HEK293 (cell line): Measurements from ENCODE around the gene NOL4L.

Experiments used
- CTCF ChIA-PET: fragments of 350-600 bp; formaldehyde crosslinking; extraction: SDS; loops from one replicate; lab custom pipeline; 2021; ENCODE audit warnings: antibody characterized with exemption; lab: Yijun Ruan, JAX
- POLR2A ChIA-PET: fragments of 300-600 bp; formaldehyde crosslinking; extraction: SDS; loops from one replicate; lab custom pipeline; 2020; ENCODE audit warnings: antibody characterized with exemption, inconsistent platforms; lab: Yijun Ruan, JAX
- H3K27ac ChIP-seq: fragments of 200-500 bp; sonication (Bioruptor generic); 2 replicates; pipeline ENCODE4 v1.5.1; 2014; ENCODE audit warnings: low read depth, low read length, control low read depth, inconsistent platforms; ENCODE audit errors: extremely low read depth
- H3K36me3 ChIP-seq, 2 experiments: fragments of 200-500 bp in 1 of 2; sonication (Bioruptor generic) in 1 of 2; 1 replicate in 1 of 2; 2 replicates in 1 of 2; pipeline ENCODE4 v1.5.1; 2014 to 2017; ENCODE audit warnings: inconsistent platforms in 2 of 2, low read length in 2 of 2; ENCODE audit not compliant: control insufficient read depth in 2 of 2, insufficient read depth in 1 of 2
- H3K4me1 ChIP-seq: fragments of 200-500 bp; sonication (Bioruptor generic); 2 replicates; pipeline ENCODE4 v1.5.1; 2014; ENCODE audit warnings: mild to moderate bottlenecking, low read length, inconsistent platforms; ENCODE audit not compliant: control insufficient read depth, insufficient read depth
- H3K4me3 ChIP-seq: 2 replicates; pipeline ENCODE4 v1.5.1; 2011; ENCODE audit warnings: low read depth, mild to moderate bottlenecking, control low read depth, low read length, moderate library complexity
- H3K9me3 ChIP-seq: fragments of 200-500 bp; sonication (Bioruptor generic); 2 replicates; pipeline ENCODE4 v1.5.1; 2014; ENCODE audit warnings: low read depth, low read length, inconsistent platforms; ENCODE audit not compliant: control insufficient read depth, insufficient read depth
- GLI4 ChIP-seq: fragments of 450-650 bp; formaldehyde crosslinking; IDR thresholded peaks from 2 replicates; pipeline ENCODE4 v1.5.1; 2016; ENCODE audit warnings: missing biosample characterization, missing genetic modification characterization
- KLF9 ChIP-seq: fragments of 450-650 bp; formaldehyde crosslinking; IDR thresholded peaks from 2 replicates; pipeline ENCODE4 v1.5.1; 2016; ENCODE audit warnings: missing biosample characterization, missing genetic modification characterization, low read depth
- SP2 ChIP-seq: fragments of 450-650 bp; formaldehyde crosslinking; IDR thresholded peaks from 2 replicates; pipeline ENCODE4 v1.5.1; 2016; ENCODE audit warnings: missing biosample characterization, missing genetic modification characterization
- ZNF157 ChIP-seq: fragments of 450-650 bp; formaldehyde crosslinking; IDR thresholded peaks from 2 replicates; pipeline ENCODE4 v1.5.1; 2016; ENCODE audit warnings: missing biosample characterization, missing genetic modification characterization
- ZNF530 ChIP-seq: fragments of 450-650 bp; formaldehyde crosslinking; IDR thresholded peaks from 2 replicates; pipeline ENCODE4 v1.5.1; 2016; ENCODE audit warnings: low read depth, missing biosample characterization, missing genetic modification characterization
- ZNF549 ChIP-seq: fragments of 450-650 bp; IDR thresholded peaks from 2 replicates; pipeline ENCODE4 v1.5.1; 2018; ENCODE audit warnings: missing biosample characterization, missing genetic modification characterization, mild to moderate bottlenecking, inconsistent platforms, moderate library complexity
- ZNF558 ChIP-seq: fragments of 450-650 bp; formaldehyde crosslinking; IDR thresholded peaks from 2 replicates; pipeline ENCODE4 v1.5.1; 2016; ENCODE audit warnings: missing biosample characterization, missing genetic modification characterization
- ZNF621 ChIP-seq: fragments of 450-650 bp; formaldehyde crosslinking; IDR thresholded peaks from 2 replicates; pipeline ENCODE4 v1.5.1; 2017; ENCODE audit warnings: missing biosample characterization, missing genetic modification characterization
- TF ChIP-seq, protein P1 (sequence below): fragments of 450-650 bp; formaldehyde crosslinking; IDR thresholded peaks from 2 replicates; pipeline ENCODE4 v1.5.1; 2016; ENCODE audit warnings: missing biosample characterization, missing genetic modification characterization, borderline replicate concordance
- TF ChIP-seq, protein P2 (sequence below): fragments of 450-650 bp; formaldehyde crosslinking; IDR thresholded peaks from 2 replicates; pipeline ENCODE4 v1.5.1; 2016; ENCODE audit warnings: missing biosample characterization, missing genetic modification characterization
- TF ChIP-seq, protein P3 (sequence below): fragments of 450-650 bp; formaldehyde crosslinking; IDR thresholded peaks from 2 replicates; pipeline ENCODE4 v1.5.1; 2016; ENCODE audit warnings: missing biosample characterization, missing genetic modification characterization
- TF ChIP-seq, protein P4 (sequence below): fragments of 450-650 bp; formaldehyde crosslinking; IDR thresholded peaks from 2 replicates; pipeline ENCODE4 v1.5.1; 2016; ENCODE audit warnings: missing biosample characterization, missing genetic modification characterization

NOL4L gene

DNA sequence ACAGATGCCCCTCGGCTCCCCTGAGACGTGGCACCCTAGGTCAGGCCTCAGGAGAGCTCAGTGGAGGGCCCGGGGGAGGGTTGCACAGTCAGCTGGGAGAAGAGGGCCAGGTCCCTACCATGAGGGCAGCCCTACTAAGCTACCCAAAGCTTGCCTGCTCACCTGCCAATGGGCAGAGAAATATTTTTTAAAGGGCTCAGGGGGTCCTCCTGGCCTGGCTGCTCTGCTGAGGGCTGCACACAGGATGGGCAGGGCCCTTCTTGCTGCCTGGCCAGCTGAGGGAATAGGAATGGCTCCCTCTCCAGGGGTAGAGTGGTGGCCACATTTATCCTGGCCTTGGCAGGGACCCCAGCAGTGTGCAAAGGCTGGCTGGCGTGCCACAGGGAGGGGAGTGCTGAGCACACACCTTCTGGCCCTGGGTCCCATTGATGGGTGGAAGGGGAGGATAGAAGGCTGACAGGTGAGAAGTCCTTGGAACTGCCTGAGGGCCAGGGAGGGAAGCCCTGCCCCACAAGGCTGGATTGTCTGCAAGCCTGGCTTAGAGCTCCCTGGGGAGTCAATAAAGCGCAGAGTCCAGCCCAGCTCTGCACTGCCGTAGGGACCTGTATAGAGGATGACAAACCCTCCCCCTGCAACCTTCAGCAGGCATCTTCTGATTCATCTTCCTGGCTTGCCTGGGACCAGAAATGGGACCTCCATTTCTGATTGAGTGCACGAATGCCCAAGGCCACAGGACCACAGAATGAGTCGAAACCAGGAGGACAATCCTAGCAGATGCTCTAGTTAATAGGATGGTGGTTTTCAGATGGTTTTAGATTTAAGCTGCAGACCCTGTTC is 62.1 kb downstream of the NOL4L start (continued):
- TF ChIP-seq, protein P1, sequence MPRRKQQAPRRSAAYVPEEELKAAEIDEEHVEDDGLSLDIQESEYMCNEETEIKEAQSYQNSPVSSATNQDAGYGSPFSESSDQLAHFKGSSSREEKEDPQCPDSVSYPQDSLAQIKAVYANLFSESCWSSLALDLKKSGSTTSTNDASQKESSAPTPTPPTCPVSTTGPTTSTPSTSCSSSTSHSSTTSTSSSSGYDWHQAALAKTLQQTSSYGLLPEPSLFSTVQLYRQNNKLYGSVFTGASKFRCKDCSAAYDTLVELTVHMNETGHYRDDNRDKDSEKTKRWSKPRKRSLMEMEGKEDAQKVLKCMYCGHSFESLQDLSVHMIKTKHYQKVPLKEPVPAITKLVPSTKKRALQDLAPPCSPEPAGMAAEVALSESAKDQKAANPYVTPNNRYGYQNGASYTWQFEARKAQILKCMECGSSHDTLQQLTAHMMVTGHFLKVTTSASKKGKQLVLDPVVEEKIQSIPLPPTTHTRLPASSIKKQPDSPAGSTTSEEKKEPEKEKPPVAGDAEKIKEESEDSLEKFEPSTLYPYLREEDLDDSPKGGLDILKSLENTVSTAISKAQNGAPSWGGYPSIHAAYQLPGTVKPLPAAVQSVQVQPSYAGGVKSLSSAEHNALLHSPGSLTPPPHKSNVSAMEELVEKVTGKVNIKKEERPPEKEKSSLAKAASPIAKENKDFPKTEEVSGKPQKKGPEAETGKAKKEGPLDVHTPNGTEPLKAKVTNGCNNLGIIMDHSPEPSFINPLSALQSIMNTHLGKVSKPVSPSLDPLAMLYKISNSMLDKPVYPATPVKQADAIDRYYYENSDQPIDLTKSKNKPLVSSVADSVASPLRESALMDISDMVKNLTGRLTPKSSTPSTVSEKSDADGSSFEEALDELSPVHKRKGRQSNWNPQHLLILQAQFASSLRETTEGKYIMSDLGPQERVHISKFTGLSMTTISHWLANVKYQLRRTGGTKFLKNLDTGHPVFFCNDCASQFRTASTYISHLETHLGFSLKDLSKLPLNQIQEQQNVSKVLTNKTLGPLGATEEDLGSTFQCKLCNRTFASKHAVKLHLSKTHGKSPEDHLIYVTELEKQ (tag by site-specific recombination): no peak
- TF ChIP-seq SP2 (tag by site-specific recombination): 0 out of 2 replicates have a peak, but pooled peaks have one; percentile 8
- TF ChIP-seq ZNF530 (tag by site-specific recombination): no peak
- TF ChIP-seq, protein P2, sequence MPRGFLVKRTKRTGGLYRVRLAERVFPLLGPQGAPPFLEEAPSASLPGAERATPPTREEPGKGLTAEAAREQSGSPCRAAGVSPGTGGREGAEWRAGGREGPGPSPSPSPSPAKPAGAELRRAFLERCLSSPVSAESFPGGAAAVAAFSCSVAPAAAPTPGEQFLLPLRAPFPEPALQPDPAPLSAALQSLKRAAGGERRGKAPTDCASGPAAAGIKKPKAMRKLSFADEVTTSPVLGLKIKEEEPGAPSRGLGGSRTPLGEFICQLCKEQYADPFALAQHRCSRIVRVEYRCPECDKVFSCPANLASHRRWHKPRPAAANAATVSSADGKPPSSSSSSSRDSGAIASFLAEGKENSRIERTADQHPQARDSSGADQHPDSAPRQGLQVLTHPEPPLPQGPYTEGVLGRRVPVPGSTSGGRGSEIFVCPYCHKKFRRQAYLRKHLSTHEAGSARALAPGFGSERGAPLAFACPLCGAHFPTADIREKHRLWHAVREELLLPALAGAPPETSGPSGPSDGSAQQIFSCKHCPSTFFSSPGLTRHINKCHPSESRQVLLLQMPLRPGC (tag by site-specific recombination): no peak
- no peak for TF ChIP-seq ZNF558 (tag by site-specific recombination)
- no peak for TF ChIP-seq KLF9
- TF ChIP-seq ZNF621 (tag by site-specific recombination): no peak

DNA sequence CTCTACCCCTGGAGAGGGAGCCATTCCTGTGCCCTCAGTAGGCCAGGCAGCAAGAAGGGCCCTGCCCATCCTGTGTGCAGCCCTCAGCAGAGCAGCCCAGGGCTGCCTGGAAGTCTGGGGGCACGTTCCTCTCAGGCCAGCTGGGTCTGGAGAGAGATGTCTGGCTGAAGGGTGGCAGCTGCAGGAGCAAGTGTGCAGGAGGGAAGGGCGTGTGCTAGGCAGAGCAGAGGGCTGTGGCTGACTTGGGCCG is 62.7 kb downstream of the NOL4L start:
- TF ChIP-seq ZNF549 (tag by site-specific recombination) (no peak), GLI4 (tag by site-specific recombination) (no peak), ZNF157 (tag by site-specific recombination) (no peak)
- TF ChIP-seq, protein P3, sequence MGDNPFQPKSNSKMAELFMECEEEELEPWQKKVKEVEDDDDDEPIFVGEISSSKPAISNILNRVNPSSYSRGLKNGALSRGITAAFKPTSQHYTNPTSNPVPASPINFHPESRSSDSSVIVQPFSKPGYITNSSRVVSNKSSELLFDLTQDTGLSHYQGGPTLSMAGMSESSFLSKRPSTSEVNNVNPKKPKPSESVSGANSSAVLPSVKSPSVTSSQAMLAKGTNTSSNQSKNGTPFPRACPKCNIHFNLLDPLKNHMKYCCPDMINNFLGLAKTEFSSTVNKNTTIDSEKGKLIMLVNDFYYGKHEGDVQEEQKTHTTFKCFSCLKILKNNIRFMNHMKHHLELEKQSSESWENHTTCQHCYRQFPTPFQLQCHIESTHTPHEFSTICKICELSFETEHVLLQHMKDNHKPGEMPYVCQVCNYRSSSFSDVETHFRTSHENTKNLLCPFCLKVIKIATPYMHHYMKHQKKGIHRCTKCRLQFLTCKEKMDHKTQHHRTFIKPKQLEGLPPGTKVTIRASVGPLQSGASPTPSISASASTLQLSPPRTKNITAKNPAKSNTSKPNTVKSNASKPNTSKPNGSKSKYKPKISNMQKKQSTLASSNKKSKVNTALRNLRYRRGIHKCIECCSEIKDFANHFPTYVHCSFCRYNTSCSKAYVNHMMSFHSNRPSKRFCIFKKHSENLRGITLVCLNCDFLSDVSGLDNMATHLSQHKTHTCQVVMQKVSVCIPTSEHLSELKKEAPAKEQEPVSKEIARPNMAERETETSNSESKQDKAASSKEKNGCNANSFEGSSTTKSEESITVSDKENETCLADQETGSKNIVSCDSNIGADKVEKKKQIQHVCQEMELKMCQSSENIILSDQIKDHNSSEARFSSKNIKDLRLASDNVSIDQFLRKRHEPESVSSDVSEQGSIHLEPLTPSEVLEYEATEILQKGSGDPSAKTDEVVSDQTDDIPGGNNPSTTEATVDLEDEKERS (tag by site-specific recombination): no peak
- TF ChIP-seq, protein P4, sequence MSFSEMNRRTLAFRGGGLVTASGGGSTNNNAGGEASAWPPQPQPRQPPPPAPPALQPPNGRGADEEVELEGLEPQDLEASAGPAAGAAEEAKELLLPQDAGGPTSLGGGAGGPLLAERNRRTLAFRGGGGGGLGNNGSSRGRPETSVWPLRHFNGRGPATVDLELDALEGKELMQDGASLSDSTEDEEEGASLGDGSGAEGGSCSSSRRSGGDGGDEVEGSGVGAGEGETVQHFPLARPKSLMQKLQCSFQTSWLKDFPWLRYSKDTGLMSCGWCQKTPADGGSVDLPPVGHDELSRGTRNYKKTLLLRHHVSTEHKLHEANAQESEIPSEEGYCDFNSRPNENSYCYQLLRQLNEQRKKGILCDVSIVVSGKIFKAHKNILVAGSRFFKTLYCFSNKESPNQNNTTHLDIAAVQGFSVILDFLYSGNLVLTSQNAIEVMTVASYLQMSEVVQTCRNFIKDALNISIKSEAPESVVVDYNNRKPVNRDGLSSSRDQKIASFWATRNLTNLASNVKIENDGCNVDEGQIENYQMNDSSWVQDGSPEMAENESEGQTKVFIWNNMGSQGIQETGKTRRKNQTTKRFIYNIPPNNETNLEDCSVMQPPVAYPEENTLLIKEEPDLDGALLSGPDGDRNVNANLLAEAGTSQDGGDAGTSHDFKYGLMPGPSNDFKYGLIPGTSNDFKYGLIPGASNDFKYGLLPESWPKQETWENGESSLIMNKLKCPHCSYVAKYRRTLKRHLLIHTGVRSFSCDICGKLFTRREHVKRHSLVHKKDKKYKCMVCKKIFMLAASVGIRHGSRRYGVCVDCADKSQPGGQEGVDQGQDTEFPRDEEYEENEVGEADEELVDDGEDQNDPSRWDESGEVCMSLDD (tag by site-specific recombination): no peak
- H3K4me3 ChIP-seq: no peak overlapping the region
- peaks cover under 1% of the 10 kb centered on the region; the same call in 1 of the 2 replicates for H3K4me1 ChIP-seq
- ChIA-PET CTCF (interaction anchor here (0.6 to 11.1 kb wide), 15 partner anchors 14 to 709 kb away, joined by 3 to 204 read pairs (median 5); no protein-coding TSS in a partner anchor), POLR2A (interaction anchor here (1.5 kb wide), 1 partner anchor 129 kb away, joined by 10 read pairs; no protein-coding TSS in a partner anchor)
- H3K9me3 ChIP-seq: no peaks in the 10 kb centered on the region
- H3K36me3 ChIP-seq: peaks cover 0 to 3% of the 10 kb centered on the region in 2 experiments; a peak in 1 of 3 replicates
- no peak overlapping the region for H3K27ac ChIP-seq
